ENCODE data around the gene NOL8.

The NOL8 gene

GRCh38 chr9:92325269-92325990, at the start of gene NOL8, which contains the start of gene CENPP:
NOL8 (minus strand) TSS chr9:92325350; CDS start chr9:92324161, 1,189 bp downstream.
CENPP (plus strand) TSS chr9:92325953.
- peak; percentile 76 for DNase-seq (ENCODE audit: low read depth, low spot score)

GRCh38 chr9:92373167-92373566, 48.0 kb upstream of the NOL8 start:
- no peak for DNase-seq (ENCODE audit: low read depth, low spot score)

- no peak for DNase-seq (ENCODE audit: low read depth, low spot score)
These were observed 43.9 kb upstream of the NOL8 start for GRCh38 chr9:92369075-92369474.

- DNase-seq (ENCODE audit: low read depth, low spot score) = no peak
These were observed 34.9 kb upstream of the NOL8 start for GRCh38 chr9:92360083-92360482.

- DNase-seq (ENCODE audit: low read depth, low spot score) = no peak
These were observed 34.3 kb upstream of the NOL8 start for GRCh38 chr9:92359394-92359995.

GRCh38 chr9:92353051-92353450, 27.9 kb upstream of the NOL8 start:
- no peak for DNase-seq (ENCODE audit: low read depth, low spot score)

- no peak for DNase-seq (ENCODE audit: low read depth, low spot score)
These were observed 25.6 kb upstream of the NOL8 start for GRCh38 chr9:92350740-92351133.

GRCh38 chr9:92349771-92350739, 24.9 kb upstream of the NOL8 start:
- DNase-seq (ENCODE audit: low read depth, low spot score) = peak; percentile 50

- no peak for DNase-seq (ENCODE audit: low read depth, low spot score)
These were observed 20.4 kb upstream of the NOL8 start for GRCh38 chr9:92345582-92345981.

GRCh38 chr9:92342825-92343488, 17.8 kb upstream of the NOL8 start:
- DNase-seq (ENCODE audit: low read depth, low spot score) = no peak

- DNase-seq (ENCODE audit: low read depth, low spot score) = no peak
These were observed 16.4 kb upstream of the NOL8 start for GRCh38 chr9:92341578-92341977.

GRCh38 chr9:92333282-92333634, 8.1 kb upstream of the NOL8 start:
- no peak for DNase-seq (ENCODE audit: low read depth, low spot score)

GRCh38 chr9:92332577-92333281, 7.6 kb upstream of the NOL8 start:
- DNase-seq (ENCODE audit: low read depth, low spot score) = peak; percentile 49

GRCh38 chr9:92328225-92328624, 3.1 kb upstream of the NOL8 start:
- DNase-seq (ENCODE audit: low read depth, low spot score) = no peak

GRCh38 chr9:92327283-92327850, 2.2 kb upstream of the NOL8 start:
- no peak for DNase-seq (ENCODE audit: low read depth, low spot score)

- no peak for DNase-seq (ENCODE audit: low read depth, low spot score)
These were observed 896 bp upstream of the NOL8 start for GRCh38 chr9:92325991-92326500.

- no peak for DNase-seq (ENCODE audit: low read depth, low spot score)
These were observed 271 bp downstream of the NOL8 start for GRCh38 chr9:92324889-92325268.

GRCh38 chr9:92324431-92324830, 719 bp downstream of the NOL8 start:
- no peak for DNase-seq (ENCODE audit: low read depth, low spot score)

- no peak for DNase-seq (ENCODE audit: low read depth, low spot score)
These were observed 9.7 kb downstream of the NOL8 start for GRCh38 chr9:92315456-92315855.

GRCh38 chr9:92313624-92314012, 11.5 kb downstream of the NOL8 start:
- DNase-seq (ENCODE audit: low read depth, low spot score) = no peak
